ENCODE results near the gene DGKH. TPM values are rescaled to one million over a fixed set of nuclear protein-coding genes. Genes with fewer than 3 reads are reported as not detected.

Gene DGKH
- total and polyA plus RNA-seq, 10 of the 15 experiments (the other 5 are each of a cell fraction or from before 2014, with no cell fraction given), result 1.3 to 15.2 (median 7.3) TPM

DNA sequence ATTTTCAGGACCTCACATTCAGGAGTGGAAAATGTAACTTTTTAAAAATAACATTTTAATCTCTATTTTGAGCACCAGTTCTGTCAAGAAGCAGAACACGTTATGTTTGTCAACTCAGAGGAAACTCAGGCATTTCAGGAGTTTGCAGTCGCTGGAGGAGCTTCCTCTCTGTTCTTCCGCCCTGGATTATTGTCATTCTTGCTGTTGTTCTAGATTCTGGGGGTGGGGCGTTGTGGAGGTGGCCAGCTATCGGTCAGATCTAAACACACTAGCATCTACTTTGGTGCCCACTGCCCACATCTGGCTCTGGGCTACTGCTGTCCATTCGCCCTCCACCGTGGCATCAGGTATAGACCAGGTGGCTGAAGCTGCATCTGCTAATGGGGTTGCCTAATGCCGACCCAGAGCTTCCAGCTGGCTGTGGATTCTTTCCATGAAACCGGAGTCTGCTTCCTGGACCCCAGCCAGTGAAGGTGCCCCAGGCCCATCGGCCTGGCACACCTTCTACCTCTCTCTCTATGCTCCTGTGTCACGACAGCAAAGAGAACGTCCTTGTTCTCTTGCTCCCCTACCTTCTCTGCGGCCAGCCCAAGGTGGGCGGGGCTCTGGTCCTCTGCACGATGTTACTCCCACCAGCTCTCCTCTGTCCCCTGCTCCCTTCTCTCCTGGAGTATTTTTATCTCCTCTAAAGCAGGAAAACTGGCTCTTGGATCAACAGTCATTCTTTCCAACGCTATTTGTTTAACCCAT is 36.7 kb upstream of the DGKH start (continued):
- TF ChIP-seq, protein P1, sequence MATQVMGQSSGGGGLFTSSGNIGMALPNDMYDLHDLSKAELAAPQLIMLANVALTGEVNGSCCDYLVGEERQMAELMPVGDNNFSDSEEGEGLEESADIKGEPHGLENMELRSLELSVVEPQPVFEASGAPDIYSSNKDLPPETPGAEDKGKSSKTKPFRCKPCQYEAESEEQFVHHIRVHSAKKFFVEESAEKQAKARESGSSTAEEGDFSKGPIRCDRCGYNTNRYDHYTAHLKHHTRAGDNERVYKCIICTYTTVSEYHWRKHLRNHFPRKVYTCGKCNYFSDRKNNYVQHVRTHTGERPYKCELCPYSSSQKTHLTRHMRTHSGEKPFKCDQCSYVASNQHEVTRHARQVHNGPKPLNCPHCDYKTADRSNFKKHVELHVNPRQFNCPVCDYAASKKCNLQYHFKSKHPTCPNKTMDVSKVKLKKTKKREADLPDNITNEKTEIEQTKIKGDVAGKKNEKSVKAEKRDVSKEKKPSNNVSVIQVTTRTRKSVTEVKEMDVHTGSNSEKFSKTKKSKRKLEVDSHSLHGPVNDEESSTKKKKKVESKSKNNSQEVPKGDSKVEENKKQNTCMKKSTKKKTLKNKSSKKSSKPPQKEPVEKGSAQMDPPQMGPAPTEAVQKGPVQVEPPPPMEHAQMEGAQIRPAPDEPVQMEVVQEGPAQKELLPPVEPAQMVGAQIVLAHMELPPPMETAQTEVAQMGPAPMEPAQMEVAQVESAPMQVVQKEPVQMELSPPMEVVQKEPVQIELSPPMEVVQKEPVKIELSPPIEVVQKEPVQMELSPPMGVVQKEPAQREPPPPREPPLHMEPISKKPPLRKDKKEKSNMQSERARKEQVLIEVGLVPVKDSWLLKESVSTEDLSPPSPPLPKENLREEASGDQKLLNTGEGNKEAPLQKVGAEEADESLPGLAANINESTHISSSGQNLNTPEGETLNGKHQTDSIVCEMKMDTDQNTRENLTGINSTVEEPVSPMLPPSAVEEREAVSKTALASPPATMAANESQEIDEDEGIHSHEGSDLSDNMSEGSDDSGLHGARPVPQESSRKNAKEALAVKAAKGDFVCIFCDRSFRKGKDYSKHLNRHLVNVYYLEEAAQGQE (IDR thresholded peaks at IDR 0.05; ENCODE audit: low read depth, low read length), result no peak
- TF ChIP-seq POU2F2 (IDR thresholded peaks at IDR 0.05; ENCODE audit: borderline replicate concordance, low read depth, low read length) (no peak), LARP7 (IDR thresholded peaks at IDR 0.05) (no peak), BCL11A (IDR thresholded peaks at IDR 0.05; ENCODE audit: low read depth, low read length) (no peak), TARDBP (IDR thresholded peaks at IDR 0.05; ENCODE audit: borderline replicate concordance) (no peak), MEF2B (IDR thresholded peaks at IDR 0.05; ENCODE audit: partially characterized antibody, poor library complexity, severe bottlenecking) (no peak), CBX3 (IDR thresholded peaks at IDR 0.05; ENCODE audit: borderline replicate concordance, low read depth) (no peak), STAT1 (conservative IDR thresholded peaks at IDR 0.05) (no peak), KAT2A (conservative IDR thresholded peaks at IDR 0.05; ENCODE audit: control insufficient read depth, low read depth, low read length) (no peak), STAT3 (IDR thresholded peaks at IDR 0.05; ENCODE audit: low read depth, low read length) (no peak), KDM1A (IDR thresholded peaks at IDR 0.05; ENCODE audit: borderline replicate concordance) (no peak), WRNIP1 (IDR thresholded peaks at IDR 0.05; ENCODE audit: borderline replicate concordance, low read depth, low read length) (no peak)
- TF ChIP-seq, protein P2, sequence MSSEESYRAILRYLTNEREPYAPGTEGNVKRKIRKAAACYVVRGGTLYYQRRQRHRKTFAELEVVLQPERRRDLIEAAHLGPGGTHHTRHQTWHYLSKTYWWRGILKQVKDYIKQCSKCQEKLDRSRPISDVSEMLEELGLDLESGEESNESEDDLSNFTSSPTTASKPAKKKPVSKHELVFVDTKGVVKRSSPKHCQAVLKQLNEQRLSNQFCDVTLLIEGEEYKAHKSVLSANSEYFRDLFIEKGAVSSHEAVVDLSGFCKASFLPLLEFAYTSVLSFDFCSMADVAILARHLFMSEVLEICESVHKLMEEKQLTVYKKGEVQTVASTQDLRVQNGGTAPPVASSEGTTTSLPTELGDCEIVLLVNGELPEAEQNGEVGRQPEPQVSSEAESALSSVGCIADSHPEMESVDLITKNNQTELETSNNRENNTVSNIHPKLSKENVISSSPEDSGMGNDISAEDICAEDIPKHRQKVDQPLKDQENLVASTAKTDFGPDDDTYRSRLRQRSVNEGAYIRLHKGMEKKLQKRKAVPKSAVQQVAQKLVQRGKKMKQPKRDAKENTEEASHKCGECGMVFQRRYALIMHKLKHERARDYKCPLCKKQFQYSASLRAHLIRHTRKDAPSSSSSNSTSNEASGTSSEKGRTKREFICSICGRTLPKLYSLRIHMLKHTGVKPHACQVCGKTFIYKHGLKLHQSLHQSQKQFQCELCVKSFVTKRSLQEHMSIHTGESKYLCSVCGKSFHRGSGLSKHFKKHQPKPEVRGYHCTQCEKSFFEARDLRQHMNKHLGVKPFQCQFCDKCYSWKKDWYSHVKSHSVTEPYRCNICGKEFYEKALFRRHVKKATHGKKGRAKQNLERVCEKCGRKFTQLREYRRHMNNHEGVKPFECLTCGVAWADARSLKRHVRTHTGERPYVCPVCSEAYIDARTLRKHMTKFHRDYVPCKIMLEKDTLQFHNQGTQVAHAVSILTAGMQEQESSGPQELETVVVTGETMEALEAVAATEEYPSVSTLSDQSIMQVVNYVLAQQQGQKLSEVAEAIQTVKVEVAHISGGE (CRISPR knock-in tag; IDR thresholded peaks at IDR 0.05), result no peak
